Aorta (tissue), 5 donors: ENCODE data around the gene ZNF672. TPM values are rescaled to one million over a fixed set of nuclear protein-coding genes. Genes with fewer than 3 reads are reported as not detected.

Source experiments
- ATAC-seq: fragments of 200-7000 bp; cut with Tn5 transposase; one replicate; pipeline ENCODE4 v1.9.1; 2022; ENCODE audit warnings: moderate library complexity; ENCODE audit not compliant: low FRiP score
- DNase-seq, 2 donors: peaks; one replicate each; pipeline ENCODE4 v3.0.0-alpha.2; 2020
- H3K27ac ChIP-seq, 2 donors: one replicate each; pipeline ENCODE4 v1.5.1; 2013; ENCODE audit warnings: low read length in 2 of 2, mild to moderate bottlenecking in 2 of 2, moderate library complexity in 2 of 2, control low read depth in 1 of 2, inconsistent platforms in 1 of 2, low read depth in 1 of 2
- H3K27me3 ChIP-seq, 2 donors: one replicate each; pipeline ENCODE4 v1.6.1; 2013; ENCODE audit warnings: control low read depth in 1 of 2, low read length in 1 of 2, mild to moderate bottlenecking in 1 of 2, moderate library complexity in 1 of 2; ENCODE audit not compliant: insufficient read depth in 2 of 2, control insufficient read depth in 1 of 2
- H3K36me3 ChIP-seq, 2 donors: one replicate each; pipeline ENCODE4 v1.6.1; 2013; ENCODE audit warnings: control low read depth in 1 of 2, low read length in 1 of 2, mild to moderate bottlenecking in 1 of 2; ENCODE audit not compliant: insufficient read depth in 2 of 2, control insufficient read depth in 1 of 2
- H3K4me1 ChIP-seq, 2 donors: one replicate each; pipeline ENCODE4 v1.6.1; 2013; ENCODE audit warnings: low read length in 2 of 2, control low read depth in 1 of 2, mild to moderate bottlenecking in 1 of 2, moderate library complexity in 1 of 2; ENCODE audit not compliant: insufficient read depth in 2 of 2, control insufficient read depth in 1 of 2
- H3K4me3 ChIP-seq, 2 donors: one replicate each; pipeline ENCODE4 v1.5.1; 2013; ENCODE audit warnings: low read length in 2 of 2, control low read depth in 1 of 2, mild to moderate bottlenecking in 1 of 2
- H3K9me3 ChIP-seq: one replicate; pipeline ENCODE4 v1.6.1; 2013; ENCODE audit warnings: mild to moderate bottlenecking, low read length; ENCODE audit not compliant: control insufficient read depth
- WGBS, 2 donors: extraction: QIAGEN DNeasy Blood & Tissue Kit; methylation state at CpG; one replicate each; pipeline ENCODE4 v1.1.7; 2013; 5-methylcytosine and 5-hydroxymethylcytosine counted together
- intact Hi-C, 2 donors: fragments of 100-400 bp; cut with DNase I; formaldehyde crosslinking; loops; one replicate each; pipeline versions ENCODE4 v1.14.2 to v1.15.0; 2022
- microRNA-seq, 2 donors: library from miRNA; unstranded; fragments of <30 nt; microRNA quantifications; one replicate each; pipeline ENCODE4 v1.2.0, GENCODE V29; 2020
- polyA plus RNA-seq, 2 donors: library from polyadenylated mRNA; stranded (reverse); fragments of 200-250 nt; gene quantifications; one replicate each; pipeline ENCODE4 v1.2.3, GENCODE V29; 2013
- total RNA-seq, 2 donors: library from RNA; stranded (reverse); fragmentation: NEBNext Ultra II Directional; extraction: Animal tissue kit (Norgen Biotek cat#: 25700); gene quantifications; one replicate each; pipeline ENCODE4 v1.2.1, GENCODE V29; 2021
- donor health status: healthy with polysubstance abuse.
- donor health status: Bipolar disorder and iron deficiency.
- donor health status: DM: no; HTN: no; CAD: no.
- donor health status: DM: no; HTN: no; CAD: no.
- donor health status: DM: yes; HTN: yes; CAD: no.

Gene ZNF672
- total and polyA plus RNA-seq, 4 donors, result 5.1 to 30.5 (median 14.9) TPM

DNA sequence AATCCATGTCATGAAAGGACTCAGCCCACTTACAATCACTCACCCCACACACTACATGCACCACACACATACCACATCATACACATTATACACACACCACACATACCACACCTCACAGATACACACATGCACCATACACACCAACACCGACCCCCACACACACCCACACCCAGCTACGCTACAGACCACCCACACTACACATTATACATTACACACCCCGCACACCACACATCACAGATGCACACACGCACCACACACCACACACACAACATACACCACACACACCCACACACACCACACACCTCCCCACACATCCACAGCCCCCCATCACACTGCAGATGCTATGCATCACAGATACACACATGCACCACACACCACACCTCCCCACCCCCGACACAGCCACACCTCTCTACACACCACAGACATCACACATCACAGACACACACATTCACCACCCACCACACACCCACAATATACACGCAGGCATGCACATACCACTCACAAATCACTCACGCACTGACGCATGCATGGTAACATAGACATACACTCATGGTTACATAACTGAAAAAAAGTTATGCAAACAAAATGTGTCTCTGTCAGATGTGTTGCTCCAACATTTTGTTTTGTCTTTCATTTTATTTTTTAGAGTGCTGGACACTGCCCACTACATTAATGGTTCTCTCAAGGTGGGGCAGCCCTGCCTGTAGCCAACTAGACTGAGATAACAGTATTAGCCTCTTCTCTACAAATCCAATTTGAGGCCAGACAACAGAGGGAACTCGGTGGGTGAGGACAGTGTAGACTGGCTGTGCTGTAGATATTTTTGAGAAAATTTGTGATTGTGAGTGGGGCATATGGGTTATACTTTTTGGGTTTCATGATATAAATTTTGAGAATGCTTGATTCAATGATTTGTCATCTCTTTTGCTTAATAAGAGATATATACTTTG, 52.8 kb downstream of the ZNF672 start:
- intact Hi-C loops, result no loop called here
- H3K36me3 ChIP-seq, result no peaks in the 10 kb centered on the region
- peaks cover 0 to 2% of the 10 kb centered on the region in 2 donors for H3K27me3 ChIP-seq
- H3K4me1 ChIP-seq, result no peaks in the 10 kb centered on the region
- peaks cover 2% of the 10 kb centered on the region for H3K9me3 ChIP-seq
- WGBS, 2 donors, result 81 to 86% methylated on average over 9 of the region's 9 CpGs
- H3K4me3 ChIP-seq, result no peak overlapping the region
- DNase-seq (no peak), ATAC-seq (no peak)
- H3K27ac ChIP-seq, result no peak overlapping the region

DNA sequence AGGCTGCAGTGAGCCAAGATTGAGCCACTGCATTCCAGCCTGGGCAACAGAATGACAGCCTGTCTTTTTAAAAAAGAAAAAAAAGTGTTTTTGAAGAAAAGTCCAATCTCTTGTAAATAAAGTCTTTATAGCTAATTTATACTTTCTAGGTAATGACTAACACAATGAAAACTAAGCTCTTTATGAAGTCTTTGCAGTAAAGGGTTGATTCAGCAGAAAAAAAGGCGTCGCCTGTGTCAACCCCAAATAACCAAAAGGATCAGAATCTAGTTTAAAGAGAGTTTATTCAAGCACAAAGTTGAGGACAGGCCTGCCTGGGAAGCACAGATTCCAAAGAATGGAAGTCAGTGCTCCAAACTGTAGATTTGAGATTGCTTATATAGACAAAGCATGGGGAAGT, 53.7 kb downstream of the ZNF672 start:
- Histone ChIP-seq H3K4me1 (no peaks in the 10 kb centered on the region), H3K4me3 (no peak overlapping the region), H3K36me3 (no peaks in the 10 kb centered on the region), H3K9me3 (peaks cover 2% of the 10 kb centered on the region), H3K27ac (no peak overlapping the region), H3K27me3 (peaks cover 0 to 2% of the 10 kb centered on the region in 2 donors)
- intact Hi-C loops, result no loop called here
- no peak for ATAC-seq
- no peak for DNase-seq
- 87 to 89% methylated on average over 2 of the region's 2 CpGs for WGBS, 2 donors

DNA sequence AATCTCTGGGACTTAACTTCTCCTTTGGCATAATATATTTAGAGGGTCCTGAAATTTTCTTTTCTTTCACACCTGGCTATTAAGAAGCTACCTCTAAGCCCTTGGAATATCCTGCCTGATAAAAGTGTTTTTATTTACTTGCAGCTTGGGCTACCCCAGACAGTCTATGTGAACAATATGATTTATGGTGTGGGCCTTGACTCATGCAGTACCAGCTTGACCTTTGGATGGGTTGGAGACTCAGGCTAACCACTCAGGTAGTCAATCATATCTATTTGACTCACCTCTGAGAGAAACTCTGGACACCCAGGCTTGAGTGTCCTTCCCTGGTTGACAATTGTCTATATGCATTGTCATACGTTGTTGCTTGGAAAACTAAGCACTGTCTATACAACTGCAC, 54.6 kb downstream of the ZNF672 start:
- 91 to 94% methylated on average over 1 of the region's 1 CpG for WGBS, 2 donors
- Histone ChIP-seq H3K9me3 (peaks cover 2% of the 10 kb centered on the region), H3K4me1 (no peaks in the 10 kb centered on the region), H3K27me3 (peaks cover 0 to 2% of the 10 kb centered on the region in 2 donors), H3K36me3 (no peaks in the 10 kb centered on the region), H3K27ac (no peak overlapping the region), H3K4me3 (no peak overlapping the region)
- DNase-seq (no peak), ATAC-seq (no peak)
- intact Hi-C loops, result no loop called here

DNA sequence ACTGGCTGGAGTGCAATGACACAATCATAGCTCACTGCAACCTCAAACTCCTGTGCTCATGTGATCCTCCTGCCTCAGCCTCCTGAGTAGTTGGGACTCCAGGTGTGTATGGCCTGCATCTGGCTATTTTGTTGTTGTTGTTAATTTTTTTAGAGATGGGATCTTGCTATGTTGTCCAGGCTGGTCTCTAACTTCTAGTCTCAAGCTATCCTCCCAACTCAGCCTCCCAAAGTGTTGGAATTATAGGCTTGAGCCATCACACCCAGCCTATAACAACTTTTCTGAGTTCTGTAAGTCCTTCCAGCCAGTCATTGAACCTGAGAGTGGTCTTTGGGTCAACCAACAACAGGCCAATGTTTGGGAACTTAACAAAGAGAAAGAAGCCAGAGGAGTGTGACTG, 56.8 kb downstream of the ZNF672 start:
- Histone ChIP-seq H3K9me3 (peaks cover 2% of the 10 kb centered on the region), H3K27ac (no peak overlapping the region), H3K4me1 (no peaks in the 10 kb centered on the region), H3K36me3 (no peaks in the 10 kb centered on the region), H3K4me3 (no peak overlapping the region), H3K27me3 (peaks cover 0 to 2% of the 10 kb centered on the region in 2 donors)
- ATAC-seq, result no peak
- no peak for DNase-seq
- intact Hi-C loops, result no loop called here

DNA sequence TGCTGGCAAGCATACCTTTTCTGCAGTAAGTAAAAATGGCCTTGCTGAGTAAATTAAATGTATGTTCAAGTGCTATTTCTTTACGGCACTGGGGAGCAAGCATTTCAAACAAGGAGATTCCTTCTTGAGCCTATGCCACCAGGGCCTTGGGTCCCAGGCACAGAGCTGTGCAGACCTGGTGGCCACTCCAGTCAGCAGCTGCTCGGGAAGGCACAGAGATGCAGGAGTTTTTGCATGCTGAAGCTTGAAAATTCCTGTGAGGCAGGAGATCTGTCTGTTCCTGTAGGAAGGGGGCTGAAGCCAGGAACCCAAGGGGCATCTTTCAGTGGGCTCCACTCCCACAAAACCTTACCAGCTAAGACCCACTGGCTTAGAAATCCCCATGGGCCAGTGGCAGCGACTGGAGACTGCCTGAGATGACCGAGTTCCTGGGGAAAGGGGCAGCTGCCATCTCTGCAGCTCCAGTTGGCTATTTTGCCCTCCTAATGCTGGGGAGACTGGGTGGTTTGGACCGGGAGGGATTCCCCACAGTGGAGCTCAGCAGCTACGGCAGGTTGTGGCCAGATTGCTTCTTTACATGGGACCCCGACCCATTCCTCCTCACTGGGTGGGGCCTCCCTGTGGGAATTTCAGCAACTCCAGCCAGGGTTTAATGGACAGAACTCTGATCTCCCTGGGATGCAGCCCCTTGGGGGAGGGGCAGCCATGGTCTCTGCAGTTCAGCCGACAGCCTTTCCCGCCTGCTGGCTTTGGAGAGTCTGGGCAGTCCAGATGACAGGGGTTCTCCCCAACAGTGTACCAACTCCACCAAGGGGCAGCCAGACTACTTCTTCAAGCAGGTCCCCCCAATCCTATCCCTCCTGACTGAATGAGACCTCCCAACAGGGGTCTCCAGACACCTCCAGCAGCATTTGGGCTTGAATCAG, 59.7 kb downstream of the ZNF672 start:
- H3K27ac ChIP-seq, result no peak overlapping the region
- no peaks in the 10 kb centered on the region for H3K36me3 ChIP-seq
- peaks cover 0 to 2% of the 10 kb centered on the region in 2 donors for H3K27me3 ChIP-seq
- no peak for DNase-seq
- peaks cover 2% of the 10 kb centered on the region for H3K9me3 ChIP-seq
- 72 to 78% methylated on average over 9 of the region's 9 CpGs for WGBS, 2 donors
- ATAC-seq, result no peak
- no peaks in the 10 kb centered on the region for H3K4me1 ChIP-seq
- intact Hi-C loops, result no loop called here
- H3K4me3 ChIP-seq, result no peak overlapping the region

Small RNAs within 50 kb of the gene (microRNA-seq; reads per million reads assigned to microRNA genes)
- gene MIR3124, result 2.0 to 2.4 reads per million in 2 donors

Other genes with a start within 250 kb of the ZNF672 start
- gene OR2T10, start 240.5 kb upstream of the ZNF672 start, total RNA-seq, result not detected
- not detected for gene OR2T10, start 240.5 kb upstream of the ZNF672 start, polyA plus RNA-seq
- gene OR2T11, start 203.1 kb upstream of the ZNF672 start, total RNA-seq, result not detected
- gene OR2T11, start 203.1 kb upstream of the ZNF672 start, polyA plus RNA-seq, result not detected
- not detected for gene OR2T35, start 192.9 kb upstream of the ZNF672 start, total RNA-seq
- not detected for gene OR2T35, start 192.9 kb upstream of the ZNF672 start, polyA plus RNA-seq
- not detected for gene OR2T27, start 182.7 kb upstream of the ZNF672 start, total RNA-seq
- not detected for gene OR2T27, start 182.7 kb upstream of the ZNF672 start, polyA plus RNA-seq
- not detected for gene OR14I1, start 135.5 kb upstream of the ZNF672 start, total RNA-seq
- gene OR14I1, start 135.5 kb upstream of the ZNF672 start, polyA plus RNA-seq, result not detected
- not detected for gene LYPD8, start 82.5 kb upstream of the ZNF672 start, total RNA-seq
- gene LYPD8, start 82.5 kb upstream of the ZNF672 start, polyA plus RNA-seq, result 1 to 10 TPM; 1.4 to 4.8 TPM
- gene SH3BP5L, start 12.3 kb upstream of the ZNF672 start, total RNA-seq, result 10 to 100 TPM; 21.4 to 25.1 TPM
- gene SH3BP5L, start 12.3 kb upstream of the ZNF672 start, polyA plus RNA-seq, result 10 to 100 TPM; 11.8 to 16.6 TPM
- 10 to 100 TPM; 20.7 to 41.3 TPM for gene ZNF692, start 20.9 kb downstream of the ZNF672 start, total RNA-seq
- 100 to 1,000 TPM in 1 of 2 donors, 10 to 100 TPM in 1; 10.3 to 176 TPM for gene ZNF692, start 20.9 kb downstream of the ZNF672 start, polyA plus RNA-seq
- 1 to 10 TPM; 5.3 to 6.7 TPM for gene PGBD2, start 68.0 kb downstream of the ZNF672 start, total RNA-seq
- gene PGBD2, start 68.0 kb downstream of the ZNF672 start, polyA plus RNA-seq, result 1 to 10 TPM; 1.8 to 4.2 TPM